Type B pancreatic cell (in vitro differentiated cells): Measurements from ENCODE around the gene GRIN2A. TPM values are rescaled to one million over a fixed set of nuclear protein-coding genes. Genes with fewer than 3 reads are reported as not detected.

ENCODE experiments used
- DNase-seq: peaks from one replicate; pipeline ENCODE4 v3.0.0; 2021; ENCODE audit warnings: mixed read lengths; ENCODE audit not compliant: unreplicated experiment; ENCODE audit errors: extremely low spot score
- H3K27ac Mint-ChIP-seq: 2 replicates; pipeline ENCODE4 v1.8.0; 2021; ENCODE audit warnings: mild to moderate bottlenecking, mixed read lengths
- H3K27me3 Mint-ChIP-seq: 2 replicates; pipeline ENCODE4 v1.8.0; 2021; ENCODE audit warnings: mixed read lengths
- H3K36me3 Mint-ChIP-seq: 2 replicates; pipeline ENCODE4 v1.8.0; 2021; ENCODE audit warnings: mixed read lengths
- H3K4me1 Mint-ChIP-seq: one replicate; pipeline ENCODE4 v1.8.0; 2021; ENCODE audit warnings: mixed read lengths; ENCODE audit not compliant: unreplicated experiment
- H3K4me3 Mint-ChIP-seq: 2 replicates; pipeline ENCODE4 v1.8.0; 2021; ENCODE audit warnings: mild to moderate bottlenecking, mixed read lengths
- H3K9me3 Mint-ChIP-seq: 2 replicates; pipeline ENCODE4 v1.8.0; 2021; ENCODE audit warnings: mixed read lengths
- CTCF ChIP-seq: fragments of 200-600 bp; sonication (generic); conservative IDR thresholded peaks from 2 replicates; pipeline ENCODE4 v1.5.0; 2021; ENCODE audit warnings: antibody characterized with exemption, mild to moderate bottlenecking
- total RNA-seq: library from RNA; stranded (reverse); gene quantifications from 2 replicates; pipeline ENCODE4 v1.2.1, GENCODE V29; 2021; ENCODE audit warnings: low replicate concordance

The GRIN2A gene
- total RNA-seq, 1 donor from 2014 or later, result 7.1 TPM

- no peaks in the 10 kb centered on the region for H3K9me3 Mint-ChIP-seq
- peaks cover 8% of the 10 kb centered on the region for H3K4me1 Mint-ChIP-seq
- TF ChIP-seq CTCF, result no peak
These were observed 408.9 kb downstream of the GRIN2A start for GRCh38 chr16:9773289-9773688.

GRCh38 chr16:9772526-9773225 lies 409.6 kb downstream of the GRIN2A start:
- Mint-ChIP-seq H3K4me1 (peaks cover 8% of the 10 kb centered on the region), H3K27me3 (peaks cover 7% of the 10 kb centered on the region), H3K4me3 (no peak overlapping the region), H3K27ac (no peak overlapping the region), H3K36me3 (no peaks in the 10 kb centered on the region), H3K9me3 (no peaks in the 10 kb centered on the region)
- no peak for TF ChIP-seq CTCF
- no peak for DNase-seq

More at GRCh38 chr16:9773289-9773688, 408.9 kb downstream of the GRIN2A start:
- Mint-ChIP-seq H3K27me3 (peaks cover 7% of the 10 kb centered on the region), H3K4me3 (no peak overlapping the region), H3K36me3 (no peaks in the 10 kb centered on the region), H3K27ac (no peak overlapping the region)
- DNase-seq, result no peak

GRCh38 chr16:9766891-9767290 lies 415.3 kb downstream of the GRIN2A start:
- Mint-ChIP-seq H3K9me3 (no peaks in the 10 kb centered on the region), H3K27ac (no peak overlapping the region), H3K27me3 (peaks cover 2% of the 10 kb centered on the region), H3K36me3 (no peaks in the 10 kb centered on the region), H3K4me1 (no peaks in the 10 kb centered on the region), H3K4me3 (no peak overlapping the region)
- DNase-seq, result no peak
- no peak for TF ChIP-seq CTCF

- Mint-ChIP-seq H3K27me3 (peaks cover 2% of the 10 kb centered on the region), H3K4me1 (no peaks in the 10 kb centered on the region), H3K27ac (no peak overlapping the region), H3K36me3 (no peaks in the 10 kb centered on the region), H3K9me3 (no peaks in the 10 kb centered on the region), H3K4me3 (no peak overlapping the region)
- no peak for DNase-seq
- TF ChIP-seq CTCF, result no peak
These were observed 418.7 kb downstream of the GRIN2A start for GRCh38 chr16:9763505-9763904.

- Mint-ChIP-seq H3K27me3 (peaks cover 7% of the 10 kb centered on the region), H3K27ac (no peak overlapping the region), H3K9me3 (no peaks in the 10 kb centered on the region), H3K4me1 (no peaks in the 10 kb centered on the region), H3K36me3 (no peaks in the 10 kb centered on the region), H3K4me3 (no peak overlapping the region)
- TF ChIP-seq CTCF, result no peak
- DNase-seq, result no peak
These were observed 420.4 kb downstream of the GRIN2A start for GRCh38 chr16:9761870-9762269.
